ENCODE results near the gene ABR. TPM values are rescaled to one million over a fixed set of nuclear protein-coding genes. Genes with fewer than 3 reads are reported as not detected.

Gene ABR
- total RNA-seq, 2 donors from 2014 or later: 79.1 to 80.5 TPM

- H3K9me3 Mint-ChIP-seq: no peaks in the 10 kb centered on the region
- no peaks in the 10 kb centered on the region for H3K27me3 Mint-ChIP-seq
- H3K36me3 Mint-ChIP-seq: no peaks in the 10 kb centered on the region
- ATAC-seq (no peak), DNase-seq (ENCODE audit: low spot score) (no peak)
- no peak overlapping the region for H3K27ac Mint-ChIP-seq
- peaks cover 0 to 18% of the 10 kb centered on the region in 2 donors for H3K4me1 Mint-ChIP-seq (ENCODE audit: low read depth in 2 of 2)
- H3K4me3 Mint-ChIP-seq: no peak overlapping the region
Measured at GRCh38 chr17:1177016-1177700, 2.6 kb downstream of the ABR start.

GRCh38 chr17:1174263-1174880, 5.4 kb downstream of the ABR start:
- Mint-ChIP-seq H3K27me3 (no peaks in the 10 kb centered on the region), H3K9me3 (no peaks in the 10 kb centered on the region), H3K27ac (no peak overlapping the region), H3K36me3 (no peaks in the 10 kb centered on the region), H3K4me1 (ENCODE audit: low read depth in 2 of 2) (peaks cover 0 to 27% of the 10 kb centered on the region in 2 donors), H3K4me3 (no peak overlapping the region)
- DNase-seq (ENCODE audit: low spot score): no peak
- no peak for ATAC-seq

- no peak for DNase-seq (ENCODE audit: low spot score)
- Mint-ChIP-seq H3K4me1 (ENCODE audit: low read depth in 2 of 2) (peaks cover 0 to 27% of the 10 kb centered on the region in 2 donors), H3K27ac (no peak overlapping the region), H3K36me3 (no peaks in the 10 kb centered on the region), H3K4me3 (no peak overlapping the region), H3K9me3 (no peaks in the 10 kb centered on the region), H3K27me3 (no peaks in the 10 kb centered on the region)
- ATAC-seq: no peak
Measured at GRCh38 chr17:1173432-1174262, 6.1 kb downstream of the ABR start.

- no peak for DNase-seq (ENCODE audit: low spot score)
- no peaks in the 10 kb centered on the region for H3K27me3 Mint-ChIP-seq
- ATAC-seq: no peak
- H3K36me3 Mint-ChIP-seq: no peaks in the 10 kb centered on the region
- no peak overlapping the region for H3K4me3 Mint-ChIP-seq
- H3K9me3 Mint-ChIP-seq: no peaks in the 10 kb centered on the region
- no peak overlapping the region for H3K27ac Mint-ChIP-seq
- H3K4me1 Mint-ChIP-seq (ENCODE audit: low read depth in 2 of 2): peaks cover 0 to 22% of the 10 kb centered on the region in 2 donors
Measured at GRCh38 chr17:1171953-1172352, 7.8 kb downstream of the ABR start.

- DNase-seq (ENCODE audit: low spot score) (no peak), ATAC-seq (no peak)
- Mint-ChIP-seq H3K36me3 (no peaks in the 10 kb centered on the region), H3K9me3 (no peaks in the 10 kb centered on the region), H3K27me3 (no peaks in the 10 kb centered on the region), H3K4me1 (ENCODE audit: low read depth in 2 of 2) (peaks cover 0 to 17% of the 10 kb centered on the region in 2 donors), H3K4me3 (no peak overlapping the region), H3K27ac (no peak overlapping the region)
Measured at GRCh38 chr17:1170739-1171138, 9.0 kb downstream of the ABR start.

- Mint-ChIP-seq H3K36me3 (no peaks in the 10 kb centered on the region), H3K27me3 (no peaks in the 10 kb centered on the region), H3K4me1 (ENCODE audit: low read depth in 2 of 2) (peaks cover 0 to 14% of the 10 kb centered on the region in 2 donors), H3K4me3 (no peak overlapping the region), H3K9me3 (no peaks in the 10 kb centered on the region), H3K27ac (no peak overlapping the region)
- no peak for DNase-seq (ENCODE audit: low spot score)
- ATAC-seq: no peak
Measured at GRCh38 chr17:1169929-1170312, 9.9 kb downstream of the ABR start.

- H3K4me1 Mint-ChIP-seq (ENCODE audit: low read depth in 2 of 2): peaks cover 0 to 14% of the 10 kb centered on the region in 2 donors
- no peak for DNase-seq (ENCODE audit: low spot score)
- H3K27me3 Mint-ChIP-seq: no peaks in the 10 kb centered on the region
- no peaks in the 10 kb centered on the region for H3K36me3 Mint-ChIP-seq
- no peak overlapping the region for H3K27ac Mint-ChIP-seq
- ATAC-seq: no peak
- H3K9me3 Mint-ChIP-seq: no peaks in the 10 kb centered on the region
- H3K4me3 Mint-ChIP-seq: no peak overlapping the region
Measured at GRCh38 chr17:1169221-1169928, 10.4 kb downstream of the ABR start.

GRCh38 chr17:1168533-1169220, 11.1 kb downstream of the ABR start:
- no peak for DNase-seq (ENCODE audit: low spot score)
- Mint-ChIP-seq H3K4me1 (ENCODE audit: low read depth in 2 of 2) (peaks cover 0 to 9% of the 10 kb centered on the region in 2 donors), H3K9me3 (no peaks in the 10 kb centered on the region), H3K36me3 (no peaks in the 10 kb centered on the region), H3K27ac (no peak overlapping the region), H3K4me3 (no peak overlapping the region), H3K27me3 (no peaks in the 10 kb centered on the region)
- no peak for ATAC-seq

- Mint-ChIP-seq H3K27me3 (no peaks in the 10 kb centered on the region), H3K27ac (no peak overlapping the region), H3K4me3 (no peak overlapping the region), H3K4me1 (ENCODE audit: low read depth in 2 of 2) (peaks cover 0 to 7% of the 10 kb centered on the region in 2 donors), H3K36me3 (no peaks in the 10 kb centered on the region), H3K9me3 (no peaks in the 10 kb centered on the region)
- DNase-seq (ENCODE audit: low spot score) (no peak), ATAC-seq (no peak)
Measured at GRCh38 chr17:1166276-1166675, 13.5 kb downstream of the ABR start.

- H3K9me3 Mint-ChIP-seq: no peaks in the 10 kb centered on the region
- H3K4me3 Mint-ChIP-seq: no peak overlapping the region
- DNase-seq (ENCODE audit: low spot score) (no peak), ATAC-seq (no peak)
- no peak overlapping the region for H3K27ac Mint-ChIP-seq
- H3K4me1 Mint-ChIP-seq (ENCODE audit: low read depth in 2 of 2): peaks cover 0 to 2% of the 10 kb centered on the region in 2 donors
- no peaks in the 10 kb centered on the region for H3K36me3 Mint-ChIP-seq
- H3K27me3 Mint-ChIP-seq: no peaks in the 10 kb centered on the region
Measured at GRCh38 chr17:1165836-1166235, 13.9 kb downstream of the ABR start.

- no peak overlapping the region for H3K4me3 Mint-ChIP-seq
- DNase-seq (ENCODE audit: low spot score) (no peak), ATAC-seq (no peak)
- no peaks in the 10 kb centered on the region for H3K9me3 Mint-ChIP-seq
- H3K27me3 Mint-ChIP-seq: no peaks in the 10 kb centered on the region
- H3K27ac Mint-ChIP-seq: no peak overlapping the region
- H3K36me3 Mint-ChIP-seq: no peaks in the 10 kb centered on the region
- peaks cover 0 to 5% of the 10 kb centered on the region in 2 donors for H3K4me1 Mint-ChIP-seq (ENCODE audit: low read depth in 2 of 2)
Measured at GRCh38 chr17:1164935-1165556, 14.7 kb downstream of the ABR start.

- DNase-seq (ENCODE audit: low spot score): no peak
- Mint-ChIP-seq H3K36me3 (no peaks in the 10 kb centered on the region), H3K27ac (no peak overlapping the region), H3K9me3 (no peaks in the 10 kb centered on the region), H3K4me3 (no peak overlapping the region), H3K4me1 (ENCODE audit: low read depth in 2 of 2) (peaks cover 0 to 5% of the 10 kb centered on the region in 2 donors), H3K27me3 (no peaks in the 10 kb centered on the region)
- no peak for ATAC-seq
Measured at GRCh38 chr17:1162116-1162855, 17.5 kb downstream of the ABR start.
